ENCODE data around the gene ERBB4. TPM values are rescaled to one million over a fixed set of nuclear protein-coding genes. Genes with fewer than 3 reads are reported as not detected.

Gene ERBB4
- total RNA-seq, 4 donors from 2014 or later, result 0.16 to 12.7 (median 0.27) TPM; not detected in 1

DNA sequence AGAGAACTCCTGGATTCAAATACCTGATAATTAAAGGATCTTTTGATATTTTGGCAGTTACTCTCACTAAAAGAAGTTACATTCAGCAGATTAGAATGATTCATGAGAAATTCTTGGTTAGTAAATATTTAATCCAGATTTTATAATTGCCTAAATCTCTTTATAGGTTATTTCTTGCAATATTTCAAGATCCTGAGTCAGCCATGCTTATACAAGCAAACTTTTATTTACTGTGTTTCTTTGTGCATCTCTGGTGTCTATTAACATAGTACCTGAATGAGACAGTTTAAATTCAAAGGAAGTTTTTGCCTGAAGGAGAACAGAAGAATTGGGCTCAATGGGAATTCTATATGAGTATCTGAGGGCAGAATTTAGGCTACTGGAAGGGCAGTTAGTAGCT, 249.3 kb downstream of the ERBB4 start:
- in situ Hi-C loops (cut with MboI; ENCODE audit: low pct_ligation_motif_present in 1 of 4, low pct_unique_long_range_greater_than_20kb in 1 of 4, low sequenced_read_pairs in 3 of 4) (no loop called here), intact Hi-C loops (cut with DNase I; ENCODE audit: low total_unique reads) (no loop called here)
- Histone ChIP-seq H3K36me3 (no peaks in the 10 kb centered on the region), H3K9me3 (no peaks in the 10 kb centered on the region), H3K4me1 (no peaks in the 10 kb centered on the region), H3K27ac (no peak overlapping the region), H3K4me3 (no peak overlapping the region), H3K27me3 (no peaks in the 10 kb centered on the region)
- TF ChIP-seq, protein P1, sequence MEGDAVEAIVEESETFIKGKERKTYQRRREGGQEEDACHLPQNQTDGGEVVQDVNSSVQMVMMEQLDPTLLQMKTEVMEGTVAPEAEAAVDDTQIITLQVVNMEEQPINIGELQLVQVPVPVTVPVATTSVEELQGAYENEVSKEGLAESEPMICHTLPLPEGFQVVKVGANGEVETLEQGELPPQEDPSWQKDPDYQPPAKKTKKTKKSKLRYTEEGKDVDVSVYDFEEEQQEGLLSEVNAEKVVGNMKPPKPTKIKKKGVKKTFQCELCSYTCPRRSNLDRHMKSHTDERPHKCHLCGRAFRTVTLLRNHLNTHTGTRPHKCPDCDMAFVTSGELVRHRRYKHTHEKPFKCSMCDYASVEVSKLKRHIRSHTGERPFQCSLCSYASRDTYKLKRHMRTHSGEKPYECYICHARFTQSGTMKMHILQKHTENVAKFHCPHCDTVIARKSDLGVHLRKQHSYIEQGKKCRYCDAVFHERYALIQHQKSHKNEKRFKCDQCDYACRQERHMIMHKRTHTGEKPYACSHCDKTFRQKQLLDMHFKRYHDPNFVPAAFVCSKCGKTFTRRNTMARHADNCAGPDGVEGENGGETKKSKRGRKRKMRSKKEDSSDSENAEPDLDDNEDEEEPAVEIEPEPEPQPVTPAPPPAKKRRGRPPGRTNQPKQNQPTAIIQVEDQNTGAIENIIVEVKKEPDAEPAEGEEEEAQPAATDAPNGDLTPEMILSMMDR (IDR thresholded peaks at IDR 0.05), result no peak
- TF ChIP-seq POLR2A (IDR thresholded peaks at IDR 0.05), result no peak
- no peak for TF ChIP-seq EP300 (IDR thresholded peaks at IDR 0.05; ENCODE audit: low read depth)
- TF ChIP-seq POLR2AphosphoS5 (IDR thresholded peaks at IDR 0.05), result no peak
- no peak for DNase-seq

GRCh38 chr2:212288308-212288707, 250.3 kb downstream of the ERBB4 start:
- H3K4me1 ChIP-seq, result no peaks in the 10 kb centered on the region
- TF ChIP-seq EP300 (IDR thresholded peaks at IDR 0.05; ENCODE audit: low read depth), result no peak
- TF ChIP-seq, protein P1 (IDR thresholded peaks at IDR 0.05), result no peak
- WGBS, 2 donors (ENCODE audit: low coverage in 1 of 2), result 78 to 94% methylated on average over 7 to 8 of the region's 8 CpGs
- H3K9me3 ChIP-seq, result no peaks in the 10 kb centered on the region
- no peaks in the 10 kb centered on the region for H3K36me3 ChIP-seq
- no peak overlapping the region for H3K4me3 ChIP-seq
- no peaks in the 10 kb centered on the region for H3K27me3 ChIP-seq
- in situ Hi-C loops (cut with MboI; ENCODE audit: low pct_ligation_motif_present in 1 of 4, low pct_unique_long_range_greater_than_20kb in 1 of 4, low sequenced_read_pairs in 3 of 4), result no loop called here
- DNase-seq, result no peak
- intact Hi-C loops (cut with DNase I; ENCODE audit: low total_unique reads), result no loop called here
- H3K27ac ChIP-seq, result no peak overlapping the region

DNA sequence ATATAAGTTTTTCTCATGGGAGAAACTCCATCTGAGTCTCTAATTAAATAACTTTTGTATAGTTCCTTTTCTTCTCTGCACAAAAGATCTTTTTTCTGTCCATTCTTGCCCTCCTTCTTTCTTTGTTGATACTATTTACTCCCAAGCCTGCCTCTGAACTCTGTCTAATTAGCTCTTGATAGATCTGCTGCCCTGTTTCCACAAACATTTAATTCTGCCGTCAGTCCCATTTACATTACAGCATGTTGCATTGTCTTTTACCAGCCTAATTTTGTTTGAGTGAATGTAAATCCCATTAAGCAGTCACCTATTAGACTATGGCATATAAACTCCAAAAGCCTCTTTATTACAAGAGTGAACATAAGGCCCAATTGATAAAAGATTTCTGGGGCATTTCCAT, 254.4 kb downstream of the ERBB4 start:
- Histone ChIP-seq H3K36me3 (no peaks in the 10 kb centered on the region), H3K27ac (no peak overlapping the region), H3K9me3 (no peaks in the 10 kb centered on the region), H3K4me3 (no peak overlapping the region), H3K4me1 (no peaks in the 10 kb centered on the region), H3K27me3 (no peaks in the 10 kb centered on the region)
- TF ChIP-seq, protein P1 (IDR thresholded peaks at IDR 0.05), result no peak
- TF ChIP-seq POLR2A (IDR thresholded peaks at IDR 0.05) (no peak), POLR2AphosphoS5 (IDR thresholded peaks at IDR 0.05) (no peak), EP300 (IDR thresholded peaks at IDR 0.05; ENCODE audit: low read depth) (no peak)
- WGBS, 2 donors (ENCODE audit: low coverage in 1 of 2), result 45 to 48% methylated on average over 1 of the region's 1 CpG
- intact Hi-C loops (cut with DNase I; ENCODE audit: low total_unique reads), result no loop called here
- DNase-seq, result no peak
- in situ Hi-C loops (cut with MboI; ENCODE audit: low pct_ligation_motif_present in 1 of 4, low pct_unique_long_range_greater_than_20kb in 1 of 4, low sequenced_read_pairs in 3 of 4), result no loop called here

DNA sequence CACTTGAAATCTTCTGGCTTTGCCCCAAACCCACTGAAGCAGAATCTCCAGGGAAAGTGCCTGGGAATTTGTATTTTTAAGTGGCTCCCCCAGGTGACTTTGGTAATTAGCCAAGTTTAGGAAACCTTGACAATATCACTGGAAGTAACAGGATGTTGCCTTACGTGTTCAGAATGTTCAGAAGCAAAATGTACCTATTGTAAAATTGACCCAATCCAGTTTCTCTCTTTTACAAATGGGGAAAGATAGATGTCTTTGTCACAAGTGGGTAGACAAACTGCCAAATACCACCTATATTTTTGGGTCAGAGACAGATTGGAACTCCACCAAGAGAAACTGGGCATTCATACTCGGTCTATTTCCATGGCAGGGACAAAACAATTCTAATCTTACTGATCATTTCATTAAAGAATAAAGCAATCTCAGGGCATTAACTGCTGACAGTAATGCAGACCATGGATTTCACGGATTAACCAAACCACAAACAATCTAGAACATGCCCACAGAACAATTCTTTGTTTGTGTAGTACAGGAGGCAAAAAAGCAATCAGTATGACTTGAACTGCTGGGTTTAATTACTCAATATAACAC, 255.8 kb downstream of the ERBB4 start:
- DNase-seq, result no peak
- WGBS, 2 donors (ENCODE audit: low coverage in 1 of 2), result 44 to 68% methylated on average over 3 of the region's 3 CpGs

More for the DNA sequence above, 255.8 kb downstream of the ERBB4 start:
- H3K36me3 ChIP-seq, result no peaks in the 10 kb centered on the region
- no peak overlapping the region for H3K4me3 ChIP-seq
- H3K27ac ChIP-seq, result no peak overlapping the region
- no peaks in the 10 kb centered on the region for H3K9me3 ChIP-seq
- TF ChIP-seq POLR2A (IDR thresholded peaks at IDR 0.05) (no peak), EP300 (IDR thresholded peaks at IDR 0.05; ENCODE audit: low read depth) (no peak)
- TF ChIP-seq, protein P1 (IDR thresholded peaks at IDR 0.05), result no peak
- in situ Hi-C loops (cut with MboI; ENCODE audit: low pct_ligation_motif_present in 1 of 4, low pct_unique_long_range_greater_than_20kb in 1 of 4, low sequenced_read_pairs in 3 of 4), result no loop called here
- H3K4me1 ChIP-seq, result no peaks in the 10 kb centered on the region
- intact Hi-C loops (cut with DNase I; ENCODE audit: low total_unique reads), result no loop called here
- no peaks in the 10 kb centered on the region for H3K27me3 ChIP-seq

Data from transverse colon (tissue), 4 donors.